ENCODE data around the gene GNA15.

DNA sequence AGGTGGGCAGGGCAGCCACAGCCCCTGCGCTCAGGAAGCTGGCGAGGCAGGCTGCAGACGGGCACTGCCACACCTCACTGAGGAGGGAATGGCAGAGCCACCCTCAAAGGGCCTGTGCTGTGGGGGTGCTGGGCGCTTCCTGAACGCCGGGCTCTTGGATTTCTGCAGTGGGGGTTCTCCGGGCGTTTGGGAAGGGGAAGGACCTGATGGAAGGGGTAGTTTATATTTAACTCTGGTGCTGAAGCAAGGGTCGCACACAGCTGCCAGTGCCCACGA lies 31.2 kb upstream of the GNA15 start:
- TF ChIP-seq, protein P1, sequence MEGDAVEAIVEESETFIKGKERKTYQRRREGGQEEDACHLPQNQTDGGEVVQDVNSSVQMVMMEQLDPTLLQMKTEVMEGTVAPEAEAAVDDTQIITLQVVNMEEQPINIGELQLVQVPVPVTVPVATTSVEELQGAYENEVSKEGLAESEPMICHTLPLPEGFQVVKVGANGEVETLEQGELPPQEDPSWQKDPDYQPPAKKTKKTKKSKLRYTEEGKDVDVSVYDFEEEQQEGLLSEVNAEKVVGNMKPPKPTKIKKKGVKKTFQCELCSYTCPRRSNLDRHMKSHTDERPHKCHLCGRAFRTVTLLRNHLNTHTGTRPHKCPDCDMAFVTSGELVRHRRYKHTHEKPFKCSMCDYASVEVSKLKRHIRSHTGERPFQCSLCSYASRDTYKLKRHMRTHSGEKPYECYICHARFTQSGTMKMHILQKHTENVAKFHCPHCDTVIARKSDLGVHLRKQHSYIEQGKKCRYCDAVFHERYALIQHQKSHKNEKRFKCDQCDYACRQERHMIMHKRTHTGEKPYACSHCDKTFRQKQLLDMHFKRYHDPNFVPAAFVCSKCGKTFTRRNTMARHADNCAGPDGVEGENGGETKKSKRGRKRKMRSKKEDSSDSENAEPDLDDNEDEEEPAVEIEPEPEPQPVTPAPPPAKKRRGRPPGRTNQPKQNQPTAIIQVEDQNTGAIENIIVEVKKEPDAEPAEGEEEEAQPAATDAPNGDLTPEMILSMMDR (tag by site-specific recombination; IDR thresholded peaks at IDR 0.05): no peak
- no peak for TF ChIP-seq KLF16 (tag by site-specific recombination; IDR thresholded peaks at IDR 0.05)
- no peak for TF ChIP-seq ZNF138 (tag by site-specific recombination; IDR thresholded peaks at IDR 0.05; ENCODE audit: borderline replicate concordance)
